NK-92 (cell line): Measurements from ENCODE around the gene ATG16L2.
"Not testable (repeated sequence)": the region's sequence is repeated elsewhere in the genome, so short reads cannot be mapped to it uniquely, and the experiment has no call there.

Experiments
- DNase-seq: peaks from one replicate; lab custom pipeline; 2025; ENCODE audit not compliant: unreplicated experiment; lab: John Stamatoyannopoulos, UW

The ATG16L2 gene

DNA sequence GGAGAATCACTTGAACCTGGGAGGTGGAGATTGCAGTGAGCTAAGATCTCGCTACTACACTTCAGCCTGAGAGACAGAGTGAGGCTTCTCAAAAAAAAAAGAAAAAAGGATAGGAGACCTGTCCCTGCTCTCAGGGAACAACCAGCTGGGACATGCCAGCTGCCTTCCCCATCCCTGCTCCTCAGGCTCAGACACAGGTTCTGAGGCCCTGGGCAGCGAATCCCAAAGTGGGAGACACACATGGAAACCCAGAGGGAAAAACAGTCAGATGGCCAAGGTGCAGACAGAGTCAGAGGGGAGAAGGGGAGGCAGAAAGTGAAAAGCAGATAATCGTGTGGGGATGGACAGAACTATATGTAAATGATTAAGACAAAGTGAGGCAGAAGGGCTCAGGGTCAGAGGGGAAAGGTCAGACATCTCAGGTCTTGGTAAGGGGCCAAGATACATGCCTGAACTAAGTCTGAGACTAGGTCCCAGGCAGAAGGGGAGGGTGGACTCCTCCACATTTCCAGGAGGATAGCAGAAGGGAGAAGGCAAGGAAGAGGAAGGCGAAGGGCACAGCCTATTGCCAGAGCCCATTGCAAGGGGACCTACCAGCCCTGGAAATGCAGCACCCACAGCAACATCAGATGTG lies 34.6 kb upstream of the ATG16L2 start:
- DNase-seq = no peak

GRCh38 chr11:72780296-72781062 lies 33.7 kb upstream of the ATG16L2 start:
- no peak for DNase-seq

DNA sequence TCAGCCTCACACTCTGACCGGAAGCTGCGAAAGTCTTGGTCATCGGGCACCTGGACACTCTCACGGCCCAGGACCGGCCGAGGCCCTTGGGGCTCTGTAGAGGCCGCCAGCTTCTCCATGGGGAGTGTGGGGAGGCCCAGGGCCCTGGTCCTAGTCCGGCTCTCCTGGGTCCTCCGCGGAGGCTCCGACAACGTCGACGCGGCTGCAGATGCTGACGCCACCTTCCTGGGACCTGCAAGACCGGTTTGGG lies 33.2 kb upstream of the ATG16L2 start:
- DNase-seq = no peak

DNA sequence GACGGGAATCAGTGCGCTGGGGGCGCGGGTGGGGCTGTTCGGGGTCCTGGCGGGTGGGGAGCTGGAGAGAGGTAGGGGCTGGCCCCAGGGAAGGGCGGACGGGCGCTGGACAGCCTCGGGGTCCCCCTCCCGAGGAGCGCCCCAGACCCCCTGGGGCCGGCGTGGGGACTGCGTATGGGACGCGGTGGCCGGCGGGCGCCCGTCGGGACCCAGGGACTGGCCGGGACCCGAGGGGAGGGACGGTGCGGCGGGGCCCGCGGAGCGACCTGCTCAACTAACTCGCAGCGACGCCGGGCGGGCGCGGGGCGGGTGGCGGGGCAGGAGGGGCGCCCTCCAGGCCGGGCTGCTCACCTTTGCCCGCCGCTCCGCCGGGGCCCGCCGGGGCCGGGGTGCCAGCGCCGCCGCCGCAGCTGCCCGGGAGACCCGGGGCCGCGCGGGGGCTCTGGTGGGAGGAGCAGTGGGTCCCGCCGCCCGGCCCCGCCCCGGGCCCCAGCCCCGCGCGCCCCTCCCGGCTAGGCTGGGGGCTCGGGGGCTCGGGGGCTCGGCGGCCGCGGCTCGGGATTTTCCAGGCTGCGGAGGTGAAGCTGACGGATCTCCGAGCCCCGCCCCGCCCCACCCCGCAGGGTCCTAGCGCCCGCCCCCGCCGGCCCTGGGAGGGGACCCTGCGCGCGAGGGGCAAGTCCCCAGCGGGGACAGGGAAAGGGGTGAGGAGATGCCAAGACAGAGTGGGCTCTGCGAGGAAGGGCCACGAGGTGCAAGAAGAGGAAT lies 32.7 kb upstream of the ATG16L2 start:
- no peak for DNase-seq

DNA sequence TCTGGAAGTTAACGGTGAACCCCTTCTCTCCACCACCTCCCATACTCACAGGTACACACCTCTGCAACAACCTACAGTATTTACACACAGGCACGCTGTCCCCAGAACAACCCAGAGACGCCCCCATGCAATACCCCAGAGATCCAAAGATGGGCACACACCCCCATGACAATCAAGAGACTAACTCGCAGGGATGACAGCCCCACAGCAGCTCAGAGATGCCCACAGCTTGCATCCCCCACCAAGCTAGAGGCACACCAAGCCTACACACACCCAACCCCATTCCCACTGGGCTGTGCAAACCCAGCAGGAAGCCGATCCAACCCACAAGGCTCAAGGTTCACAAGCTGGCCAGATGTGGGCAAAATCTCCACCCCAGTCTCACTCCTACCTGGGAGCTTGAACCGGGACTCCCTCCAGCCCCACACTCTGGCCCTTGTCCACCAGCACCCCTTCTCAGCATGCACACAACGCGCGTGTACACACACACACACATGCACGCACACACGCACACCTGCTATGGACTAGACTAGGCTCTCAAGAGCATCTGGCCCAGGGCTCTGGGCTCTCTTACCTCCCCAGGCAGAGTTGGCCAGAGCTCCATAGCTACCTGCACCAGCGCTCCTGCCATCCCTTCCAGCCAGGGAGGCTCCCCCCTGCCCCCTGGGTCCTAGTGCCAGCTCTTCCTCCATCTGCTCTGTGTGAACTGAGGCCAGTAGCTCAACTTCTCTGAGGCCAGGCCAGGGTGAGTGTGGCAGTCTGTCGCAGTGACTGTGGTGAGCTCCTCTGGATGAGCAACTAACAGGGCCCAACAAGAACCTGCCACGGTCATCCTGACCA lies 31.9 kb upstream of the ATG16L2 start:
- DNase-seq = no peak

DNA sequence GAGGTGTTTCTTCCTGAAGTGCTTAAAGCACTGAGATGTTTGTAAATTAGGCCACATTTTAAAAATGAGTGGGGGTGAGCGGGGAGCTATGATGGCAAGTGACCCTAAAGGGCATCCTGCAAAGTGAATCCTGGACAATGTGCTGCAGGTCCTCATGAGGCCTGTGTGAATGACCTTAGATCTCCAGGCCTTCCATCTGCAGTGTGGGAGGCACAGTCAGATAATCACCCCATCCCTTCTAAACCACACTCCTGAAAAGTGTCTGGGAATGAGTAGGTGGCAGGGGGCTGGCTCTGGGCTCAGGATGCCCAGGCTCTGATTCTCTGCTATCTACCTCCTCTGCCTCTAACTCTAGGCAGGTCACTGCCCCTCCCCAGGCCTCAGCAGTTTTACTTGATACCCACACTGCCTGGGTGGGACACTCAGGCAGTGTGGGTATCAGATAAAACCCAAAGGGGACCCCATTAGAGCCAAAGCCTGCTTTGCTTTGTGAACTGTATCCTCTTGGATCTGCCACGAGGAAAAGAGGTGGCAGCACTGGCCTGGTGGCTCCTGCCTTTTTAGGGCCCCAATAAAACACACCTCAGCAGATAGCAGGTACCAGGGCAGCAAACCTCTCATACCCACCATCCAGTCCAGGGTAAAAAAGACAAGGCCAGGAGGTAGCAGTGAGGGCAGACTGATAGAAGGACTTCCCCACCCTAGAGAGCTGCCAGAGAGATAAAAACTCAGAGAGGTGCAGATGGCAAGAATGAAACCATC lies 30.9 kb upstream of the ATG16L2 start:
- DNase-seq = no peak

GRCh38 chr11:72784662-72785061 lies 29.5 kb upstream of the ATG16L2 start:
- no peak for DNase-seq

GRCh38 chr11:72786305-72787215 lies 27.7 kb upstream of the ATG16L2 start:
- DNase-seq = no peak

- DNase-seq = no peak
Measured at GRCh38 chr11:72787216-72788104, 26.8 kb upstream of the ATG16L2 start.

GRCh38 chr11:72788241-72788640 lies 26.0 kb upstream of the ATG16L2 start:
- no peak for DNase-seq

DNA sequence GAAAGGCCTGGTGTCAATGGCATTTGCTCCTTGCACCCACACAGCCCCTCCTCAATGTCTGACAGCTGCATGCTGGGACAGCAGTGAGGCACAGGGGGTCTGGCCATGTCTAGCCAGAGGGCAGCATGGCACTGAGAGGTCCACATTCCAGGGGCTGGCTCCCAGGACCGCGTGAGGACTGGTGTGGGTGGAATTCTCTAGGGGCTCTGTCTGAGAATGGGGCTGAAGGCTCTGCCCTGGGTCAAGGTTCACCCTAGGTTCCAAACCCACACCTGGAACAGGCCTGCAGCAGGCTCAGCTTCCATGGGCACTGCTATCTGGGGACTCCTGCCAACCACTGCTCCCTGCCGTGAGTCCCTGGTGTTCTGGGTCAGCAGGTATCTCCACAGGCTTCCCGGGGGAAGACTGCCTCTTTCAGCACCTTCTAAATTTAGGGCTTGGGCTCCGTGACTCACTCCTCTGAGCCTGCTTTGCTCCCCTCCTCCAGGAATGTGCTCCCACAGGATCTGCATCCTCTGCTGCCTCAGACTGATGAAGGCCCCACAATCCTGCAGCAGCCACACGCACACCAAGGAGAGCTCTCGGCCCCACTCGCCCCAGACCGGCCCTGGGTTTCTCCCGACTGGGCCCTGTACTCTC lies 24.6 kb upstream of the ATG16L2 start:
- no peak for DNase-seq

DNA sequence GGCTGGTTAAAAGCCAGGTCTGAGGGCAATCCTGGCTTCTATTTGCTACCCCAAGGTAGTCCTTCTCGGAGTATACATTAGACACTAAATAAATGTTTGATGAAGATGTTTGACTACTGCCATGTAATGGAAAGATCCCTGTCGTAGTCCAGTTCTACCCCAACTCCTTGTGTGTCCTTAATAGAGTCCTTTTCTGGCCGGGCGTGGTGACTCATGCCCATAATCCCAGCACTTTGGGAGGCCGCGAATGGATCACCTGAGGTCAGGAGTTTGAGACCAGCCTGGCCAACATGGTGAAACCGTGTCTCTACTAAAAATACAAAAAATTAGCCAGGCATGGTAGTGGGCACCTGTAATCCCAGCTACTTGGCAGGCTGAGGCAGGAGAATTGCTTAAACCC lies 23.0 kb upstream of the ATG16L2 start:
- not testable (repeated sequence) for DNase-seq

- no peak for DNase-seq
Measured at GRCh38 chr11:72792437-72793021, 21.7 kb upstream of the ATG16L2 start.

DNA sequence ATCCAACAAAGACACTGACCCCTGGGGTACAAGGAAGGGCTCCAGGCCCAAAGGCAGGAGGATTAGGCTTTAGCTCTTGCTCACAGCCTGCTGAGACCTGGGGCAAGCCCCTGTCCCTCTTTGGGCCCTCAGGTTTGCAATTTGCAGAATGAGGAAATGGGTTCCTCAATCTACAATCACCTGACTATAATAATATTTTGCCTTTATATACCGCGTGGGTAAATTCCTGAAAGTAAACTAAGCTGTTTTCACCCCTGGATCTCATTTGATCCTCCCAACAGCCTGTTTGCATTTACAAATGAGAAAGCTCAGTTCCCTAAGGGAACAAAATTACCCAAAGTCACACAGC lies 21.2 kb upstream of the ATG16L2 start:
- no peak for DNase-seq

DNA sequence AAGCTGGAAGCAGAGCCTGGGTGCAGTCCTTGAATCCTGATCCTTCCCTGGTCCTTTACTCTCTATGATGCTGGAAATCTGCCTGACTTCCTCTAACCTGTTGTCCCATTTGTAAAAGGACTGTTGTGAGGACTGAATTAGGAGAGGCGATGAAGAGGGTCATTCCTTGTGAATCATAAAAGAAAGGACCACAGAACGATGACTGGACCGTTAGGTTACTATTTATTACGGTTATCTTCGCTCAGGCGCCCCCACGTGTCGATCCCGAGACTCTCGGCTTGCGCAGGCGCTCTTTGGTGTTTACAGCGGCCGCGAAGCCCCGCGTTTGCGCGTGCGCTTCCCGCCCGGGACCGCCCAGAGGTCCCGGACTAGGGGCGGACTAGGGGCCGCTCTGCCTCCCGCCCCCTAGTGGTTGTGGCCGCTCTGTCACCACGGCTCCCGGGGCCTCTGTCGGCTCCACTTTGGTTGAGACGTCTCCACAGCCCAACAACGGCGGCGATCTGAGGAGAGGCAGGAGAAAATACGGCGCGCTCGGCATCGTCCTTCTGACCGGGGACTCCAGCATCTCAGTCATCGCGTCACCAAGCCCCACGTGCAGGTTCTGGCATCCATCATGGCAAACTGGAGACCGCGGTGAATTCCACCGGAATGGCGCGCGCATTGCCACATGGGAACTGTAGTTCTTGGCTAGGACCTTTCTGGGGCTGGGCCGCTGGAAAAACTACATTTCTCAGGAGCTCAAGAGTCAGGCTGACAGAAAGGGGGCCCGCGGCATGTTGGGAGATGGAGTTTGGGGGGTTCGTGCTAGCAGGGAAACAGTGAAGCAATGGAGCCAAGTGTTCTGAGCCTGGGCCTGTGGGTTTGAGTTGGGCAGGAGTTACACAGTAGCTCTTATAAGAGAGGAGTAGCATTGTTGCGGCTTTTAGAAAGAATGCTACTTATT lies 20.5 kb upstream of the ATG16L2 start, which contains the start of gene STARD10:
Gene STARD10, minus strand, starts transcription at position 623 of the 943 bp plus-strand sequence. CDS start 12,866 bp downstream, outside the sequence.
- DNase-seq = peak; percentile 47

DNA sequence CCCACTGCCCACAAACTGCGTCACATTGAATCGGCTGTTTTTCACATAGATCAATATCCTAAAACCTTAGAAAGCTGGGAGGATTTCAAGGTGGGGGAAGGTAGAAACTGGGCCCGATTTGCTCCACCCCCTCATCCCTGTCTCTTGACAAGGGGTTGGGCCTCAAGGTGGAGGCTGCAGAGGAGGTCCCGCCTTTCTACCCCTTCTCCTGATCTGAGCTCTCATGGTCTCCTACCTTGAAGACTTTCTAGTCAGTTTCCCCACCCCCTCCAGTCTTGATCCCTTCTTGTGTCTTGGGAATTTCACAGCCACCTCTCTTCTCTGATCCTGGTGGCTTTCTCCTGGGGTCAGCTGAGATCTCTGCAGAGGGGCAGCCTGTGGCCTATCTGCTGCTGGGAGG lies 15.8 kb upstream of the ATG16L2 start:
- DNase-seq = no peak

DNA sequence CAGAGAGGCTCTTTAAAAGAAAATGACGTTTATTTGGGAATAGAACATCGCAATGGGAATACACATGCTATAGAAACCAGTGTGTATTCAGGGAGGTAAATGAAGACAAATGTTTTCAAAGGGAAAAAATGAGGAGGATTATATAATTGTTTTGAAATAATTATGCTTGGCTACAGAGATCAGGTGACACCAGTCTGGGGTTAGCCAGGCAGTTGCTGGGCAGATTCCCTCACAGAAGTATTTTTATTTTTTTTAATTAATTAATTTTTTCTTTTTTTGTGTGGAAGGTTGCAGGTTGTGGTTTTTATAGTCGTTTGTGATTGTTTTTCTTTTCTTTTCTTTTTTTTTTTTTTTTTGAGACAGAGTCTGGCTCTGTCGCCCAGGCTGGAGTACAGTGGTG lies 14.8 kb upstream of the ATG16L2 start:
- DNase-seq = no peak
